HK-2 (cell line): ENCODE measurements around the gene MLXIPL.
"Not testable (repeated sequence)": the region's sequence is repeated elsewhere in the genome, so short reads cannot be mapped to it uniquely, and the experiment has no call there.

ENCODE experiments used
- DNase-seq: peaks from one replicate; pipeline ENCODE4 v3.0.0-alpha.2; 2018; ENCODE audit not compliant: unreplicated experiment

MLXIPL gene

DNA sequence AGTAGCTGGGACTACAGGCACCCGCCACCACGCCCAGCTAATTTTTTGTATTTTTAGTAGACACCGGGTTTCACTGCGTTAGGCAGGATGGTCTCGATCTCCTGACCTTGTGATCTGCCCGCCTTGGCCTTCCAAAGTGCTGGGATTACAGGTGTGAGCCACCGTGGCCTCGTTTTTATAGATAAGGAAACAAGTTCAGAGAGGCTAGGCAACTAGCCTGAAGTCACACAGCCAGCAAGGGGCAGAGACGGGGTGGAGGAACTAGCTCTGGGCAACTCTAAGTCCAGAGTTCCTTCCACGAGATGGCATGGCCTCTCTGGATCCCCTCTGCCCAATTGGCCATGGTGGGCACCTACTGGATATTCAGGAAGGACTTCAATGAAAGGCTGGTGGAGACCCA lies 9.4 kb downstream of the MLXIPL start:
- not testable (repeated sequence) for DNase-seq

DNA sequence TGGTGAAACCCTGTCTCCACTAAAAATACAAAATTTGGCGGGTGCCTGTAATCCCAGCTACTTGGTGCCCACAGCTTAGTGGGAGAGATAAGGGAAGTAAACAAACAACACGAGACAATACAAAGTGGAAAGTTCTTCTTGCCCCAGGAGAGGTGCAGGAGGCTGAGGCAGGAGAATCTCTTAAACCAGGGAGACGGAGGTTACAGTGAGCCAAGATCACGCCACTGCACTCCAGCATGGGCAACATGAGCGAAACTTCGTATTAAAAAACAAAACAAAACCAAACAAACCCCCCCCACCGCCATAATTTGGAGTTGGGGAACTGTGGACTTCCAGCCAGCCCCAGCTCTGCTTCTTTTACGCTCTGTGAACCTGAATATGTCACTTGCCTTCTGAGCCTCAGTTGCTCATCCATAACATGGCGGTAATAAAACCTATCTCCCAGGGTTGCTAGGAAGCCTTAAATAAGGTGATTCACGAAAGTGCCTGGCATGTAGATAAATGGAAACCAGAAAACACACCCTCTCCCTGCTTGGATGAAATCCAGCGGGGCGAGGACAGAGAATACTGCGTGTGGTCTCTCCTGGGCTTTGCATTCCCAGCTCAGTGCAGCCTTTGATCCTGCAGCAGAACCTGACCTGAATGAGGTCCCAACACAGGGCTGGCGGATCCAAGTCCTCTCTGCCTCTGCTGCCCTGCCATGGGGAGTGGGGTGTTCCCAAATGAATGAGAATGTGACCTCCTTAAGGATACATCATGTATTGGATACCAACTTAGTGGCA lies 10.2 kb downstream of the MLXIPL start:
- DNase-seq, result no peak

DNA sequence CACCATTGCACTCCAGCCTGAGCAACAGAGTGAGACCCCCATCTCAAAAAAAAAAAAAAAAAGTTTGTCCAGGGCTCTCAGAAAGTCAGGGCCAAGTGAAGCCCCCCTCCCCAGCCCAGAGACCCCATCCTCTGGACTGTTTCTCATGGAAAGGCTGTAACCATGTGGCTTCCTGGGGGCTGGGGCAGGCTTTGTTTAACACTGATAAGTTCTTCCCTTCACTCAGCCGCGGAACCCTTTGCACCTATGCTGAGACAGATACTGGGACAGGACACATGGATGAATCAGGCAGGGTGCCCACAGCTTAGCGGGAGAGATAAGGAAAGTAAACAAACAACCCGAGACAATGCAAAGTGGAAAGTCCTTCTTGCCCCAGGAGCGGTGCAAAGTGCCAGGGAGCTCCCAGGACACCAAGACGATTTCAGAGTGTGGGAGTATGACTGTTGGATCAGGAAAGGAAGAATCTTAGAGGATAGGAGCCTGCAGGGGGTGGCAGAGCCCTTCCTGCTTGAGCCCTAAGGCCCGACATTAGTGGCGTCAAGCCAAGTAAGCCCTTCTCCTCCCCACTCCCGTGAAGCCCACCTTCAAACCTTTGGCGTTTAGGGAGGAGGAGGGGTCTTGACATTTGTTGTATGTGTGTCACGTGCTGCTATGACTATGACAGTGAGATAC lies 11.6 kb downstream of the MLXIPL start:
- DNase-seq, result peak; percentile 54

DNA sequence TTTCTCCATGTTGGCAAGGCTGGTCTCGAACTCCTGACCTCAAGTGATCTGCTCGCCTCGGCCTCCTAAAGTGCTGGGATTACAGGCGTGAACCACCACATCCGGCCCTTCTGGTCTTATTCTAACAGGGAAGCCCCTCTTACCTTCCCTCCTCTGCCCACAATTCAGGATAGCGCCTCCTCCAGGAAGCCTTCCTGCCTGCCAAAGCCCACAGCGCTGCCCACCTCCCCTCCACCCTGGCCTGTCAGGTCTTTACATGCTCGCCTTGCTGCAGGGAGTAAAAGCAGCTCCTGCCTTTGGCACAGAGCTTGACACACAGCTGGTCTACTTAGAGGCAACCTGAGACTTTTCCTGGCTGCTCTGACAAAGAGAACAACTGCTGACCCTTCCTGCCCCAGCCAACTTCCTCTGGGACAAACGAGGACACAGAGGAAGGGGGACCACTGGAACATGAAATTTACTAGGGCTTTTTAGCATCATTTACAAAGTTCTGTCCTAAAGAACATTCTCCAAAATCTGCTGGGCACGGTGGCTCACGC lies 13.2 kb downstream of the MLXIPL start:
- no peak for DNase-seq

DNA sequence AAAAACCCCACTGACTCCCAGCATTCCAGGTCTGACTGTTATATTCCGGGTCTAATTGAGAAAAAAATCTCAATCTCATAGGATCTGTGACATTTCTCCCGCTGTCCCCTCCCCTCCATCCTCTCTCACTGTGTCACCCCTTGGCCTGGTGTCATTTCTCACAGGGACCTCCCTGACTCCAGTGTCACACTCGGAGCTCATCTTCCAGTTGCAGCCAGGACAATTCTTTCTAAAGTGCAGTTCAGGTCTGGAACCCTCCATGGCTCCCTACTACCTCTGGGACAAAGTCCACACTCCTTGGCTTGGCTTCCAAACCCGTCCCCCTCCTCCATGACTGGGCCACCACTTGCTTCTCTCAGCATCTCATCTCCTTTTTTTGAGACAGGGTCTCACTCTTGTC lies 14.2 kb downstream of the MLXIPL start:
- DNase-seq, result no peak

DNA sequence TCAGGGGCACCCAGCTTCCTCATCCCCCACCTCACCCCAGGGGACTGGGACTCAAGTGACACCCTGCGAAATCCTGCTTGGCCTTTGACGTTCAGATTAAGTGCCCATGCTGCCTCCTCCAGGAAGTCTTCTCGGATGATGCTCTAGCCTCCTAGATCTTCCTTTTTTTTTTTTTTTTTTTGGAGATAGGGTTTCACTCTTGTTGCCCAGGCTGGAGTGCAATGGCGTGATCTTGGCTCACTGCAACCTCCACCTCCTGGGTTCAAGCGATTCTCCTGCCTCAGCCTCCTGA lies 16.7 kb downstream of the MLXIPL start:
- not testable (repeated sequence) for DNase-seq

DNA sequence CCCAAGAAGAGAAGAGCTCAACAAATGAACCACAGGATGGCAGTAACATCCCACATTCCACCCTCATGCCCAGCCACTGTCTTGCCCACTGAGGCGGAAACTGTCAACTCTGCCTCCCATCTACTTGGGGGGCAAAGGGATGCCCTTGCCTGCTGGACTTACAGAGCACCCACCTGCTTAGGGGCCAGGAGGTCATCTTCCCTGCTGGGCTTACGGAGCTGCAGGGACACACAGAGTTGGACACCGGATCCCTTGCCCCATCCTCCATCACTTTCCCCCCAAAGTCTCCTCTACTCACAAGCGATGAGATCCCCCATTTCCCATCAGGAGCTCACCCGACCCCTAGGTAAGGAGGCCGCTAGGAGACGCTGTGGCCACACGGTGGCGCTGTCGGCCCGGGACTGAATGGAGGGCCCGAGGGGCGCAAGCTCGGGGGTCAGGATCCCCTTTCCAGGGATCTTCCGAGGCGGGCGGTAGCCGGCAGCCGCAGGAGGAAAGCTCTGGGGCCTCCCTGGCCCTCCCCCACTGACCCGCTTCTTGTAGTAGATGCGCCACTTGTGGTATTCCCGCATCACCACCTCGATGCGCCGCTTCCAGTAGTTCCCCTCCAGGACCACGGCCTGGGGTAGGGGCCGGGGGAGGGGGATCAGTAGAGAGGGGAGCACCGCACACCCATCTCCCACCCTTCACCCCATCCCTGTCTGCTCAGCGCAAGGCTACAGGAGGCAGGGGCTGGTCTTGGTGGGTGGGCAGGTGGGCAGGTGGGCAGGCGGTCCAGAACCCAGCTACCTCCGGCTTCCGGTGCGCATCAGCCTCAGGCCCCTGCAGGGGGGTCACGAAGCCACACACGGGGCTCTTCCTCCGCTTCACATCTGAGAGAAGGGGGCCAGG lies 17.3 kb downstream of the MLXIPL start:
- DNase-seq, result peak; percentile 56

DNA sequence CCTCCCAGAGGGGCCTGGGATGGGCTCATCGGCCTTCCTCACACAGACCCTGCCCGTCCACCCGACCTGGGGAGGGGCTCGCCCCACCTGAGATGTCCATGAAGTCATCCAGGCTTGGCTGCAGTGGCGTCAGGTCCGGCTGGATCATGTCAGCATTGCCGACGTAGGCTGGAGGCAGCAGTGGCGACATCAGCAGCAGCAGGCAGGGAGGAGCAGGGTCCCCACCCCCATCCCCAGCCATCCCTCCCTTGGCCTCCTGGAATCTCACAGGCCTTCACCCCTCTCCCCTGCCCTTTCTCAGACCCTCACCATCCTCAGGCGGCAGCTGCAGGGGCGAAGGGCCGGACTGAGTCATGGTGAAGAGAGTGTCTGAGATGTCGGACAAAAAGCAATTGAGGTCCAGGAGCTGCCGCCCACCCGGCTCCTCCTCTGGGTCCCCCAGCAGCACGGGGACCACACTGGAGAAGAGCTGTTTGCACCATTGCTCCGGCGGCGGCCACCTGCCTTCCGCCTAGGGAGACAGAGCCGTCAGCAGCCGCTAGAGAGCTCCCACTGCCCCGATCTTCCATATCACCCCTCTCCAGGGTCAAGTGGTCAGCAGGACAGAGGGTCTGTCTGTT lies 18.6 kb downstream of the MLXIPL start:
- DNase-seq, result no peak

DNA sequence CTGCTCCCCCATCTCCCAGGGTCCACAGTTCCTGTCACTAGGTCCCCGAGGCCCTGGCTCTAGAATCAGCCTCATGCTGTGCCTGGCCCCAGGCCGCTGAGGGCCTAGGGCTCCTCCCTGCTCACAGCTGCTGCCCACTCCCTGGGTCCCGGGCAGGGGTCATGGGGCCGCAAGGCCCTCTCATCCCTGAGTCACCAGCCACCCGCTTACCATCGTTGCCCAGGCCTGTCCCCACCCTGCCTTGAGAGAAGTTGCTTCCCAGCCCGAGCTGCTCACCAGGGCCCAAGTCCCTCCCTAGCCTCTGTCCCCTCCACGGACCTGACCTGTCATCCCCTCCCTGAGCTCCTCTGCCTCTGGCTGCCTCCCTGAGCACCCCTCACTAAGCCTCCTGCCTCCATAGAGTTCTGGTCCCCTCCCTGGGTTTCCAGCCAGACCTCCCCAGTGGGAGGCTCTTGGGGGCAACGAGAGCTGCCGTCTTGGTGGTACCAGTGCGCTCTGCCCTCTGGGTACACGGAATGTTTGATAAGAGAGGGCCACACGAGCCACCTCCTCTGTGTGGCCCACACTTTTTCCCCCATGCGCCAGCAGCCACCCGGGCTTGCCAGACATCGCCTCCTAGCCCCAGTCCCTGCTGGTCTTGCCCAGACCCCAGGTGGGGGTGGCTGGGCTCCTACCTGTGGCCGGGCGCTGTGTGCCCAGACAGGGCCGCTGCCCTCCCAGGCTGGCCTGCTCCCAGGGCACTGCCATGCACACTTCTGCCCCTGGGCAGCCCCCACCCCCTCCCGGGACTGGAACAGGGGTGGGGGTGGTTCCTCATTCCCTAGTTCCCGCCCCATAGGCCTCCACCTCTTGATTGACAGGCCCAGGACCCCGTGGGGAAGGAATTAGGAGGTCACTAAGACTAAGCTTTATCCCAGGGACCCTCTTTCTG lies 21.3 kb downstream of the MLXIPL start:
- no peak for DNase-seq

DNA sequence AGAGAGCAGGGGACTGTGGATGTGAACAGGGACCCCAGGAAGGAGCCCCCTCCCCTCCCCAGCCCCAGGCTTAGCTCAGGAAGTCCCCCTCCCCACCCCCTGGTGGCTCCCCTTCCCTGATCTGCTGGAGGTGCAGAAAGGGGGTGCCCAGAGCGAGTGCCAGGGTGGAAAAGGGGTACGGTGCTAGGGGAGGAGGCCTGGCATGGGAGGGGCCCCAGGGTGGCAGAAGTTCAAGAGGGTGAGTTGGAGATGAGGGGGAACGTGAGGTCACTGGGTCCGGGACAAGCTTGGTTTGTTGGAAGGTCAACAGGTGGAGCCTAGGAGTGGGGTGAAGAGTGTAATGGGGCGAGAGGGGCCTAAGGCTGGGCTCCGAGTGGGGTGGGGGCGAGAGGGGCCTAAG lies 24.4 kb downstream of the MLXIPL start:
- DNase-seq, result no peak

DNA sequence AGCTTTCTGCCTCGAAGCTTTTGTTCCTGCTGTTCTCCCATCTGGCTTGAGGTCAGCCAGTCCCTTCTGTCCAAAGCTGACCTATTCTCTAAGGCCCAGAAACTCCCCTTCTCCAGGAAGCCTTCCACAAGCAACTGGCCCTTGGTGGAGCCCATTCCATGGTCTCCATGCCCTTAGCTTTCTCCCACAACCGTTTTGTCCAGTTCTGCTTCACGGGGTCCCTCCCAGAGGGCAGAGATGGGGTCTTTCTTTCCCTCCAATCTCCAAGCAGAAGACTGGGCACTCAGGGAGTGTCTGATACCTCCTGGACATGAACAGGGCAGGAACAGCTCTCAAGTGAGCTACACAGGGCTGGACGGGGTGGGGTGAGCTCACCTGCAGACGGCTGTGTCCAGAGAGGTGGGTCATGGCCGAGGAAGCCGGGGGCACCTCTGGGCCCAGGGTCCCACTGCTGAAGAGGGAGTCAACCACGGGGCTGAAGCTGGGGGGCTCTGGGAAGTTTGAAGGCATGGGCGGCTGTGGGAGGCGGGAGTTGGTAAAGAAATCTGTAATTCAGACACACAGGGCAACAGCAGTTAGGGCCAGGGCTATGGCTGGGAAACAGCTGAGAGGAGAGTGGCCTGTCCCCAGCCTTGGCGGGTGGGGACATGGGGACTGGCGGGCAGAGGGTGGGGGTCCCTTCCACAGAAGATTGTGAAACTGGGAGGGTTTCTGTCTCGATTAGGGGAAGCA lies 25.0 kb downstream of the MLXIPL start:
- no peak for DNase-seq

DNA sequence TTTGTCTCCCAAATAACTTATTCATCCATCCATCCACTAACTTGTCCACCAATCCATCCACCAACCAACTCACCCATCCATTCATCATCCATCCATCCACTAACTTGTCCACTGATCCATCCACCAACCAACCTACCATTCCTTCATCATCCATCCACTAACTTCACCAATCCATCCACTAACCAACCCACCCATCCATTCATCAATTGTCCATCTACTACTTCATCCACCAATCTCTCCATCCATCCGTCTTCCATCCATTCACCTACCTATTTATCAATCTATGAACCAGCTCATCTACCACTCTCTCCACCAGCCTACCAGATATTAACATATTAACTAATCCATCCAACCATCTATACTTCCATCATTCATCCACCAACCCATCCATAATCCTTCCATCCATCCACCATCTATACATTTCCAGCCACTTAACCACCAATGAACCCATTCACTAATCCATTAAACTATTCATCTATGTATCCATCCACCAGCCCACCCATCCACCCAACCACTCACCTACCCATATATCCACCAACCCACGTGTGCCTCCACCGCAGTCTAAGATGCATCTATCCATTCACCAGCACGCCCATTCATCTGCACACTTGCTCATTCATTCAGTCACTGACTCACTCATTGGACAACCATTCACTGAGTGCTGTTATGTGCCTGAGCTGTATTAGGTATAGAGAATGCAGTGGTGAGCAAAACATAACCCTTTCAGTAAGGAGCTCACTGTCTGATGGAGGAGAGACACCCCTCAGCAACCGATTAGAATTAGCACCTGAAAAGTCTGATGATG lies 26.1 kb downstream of the MLXIPL start:
- DNase-seq, result no peak

DNA sequence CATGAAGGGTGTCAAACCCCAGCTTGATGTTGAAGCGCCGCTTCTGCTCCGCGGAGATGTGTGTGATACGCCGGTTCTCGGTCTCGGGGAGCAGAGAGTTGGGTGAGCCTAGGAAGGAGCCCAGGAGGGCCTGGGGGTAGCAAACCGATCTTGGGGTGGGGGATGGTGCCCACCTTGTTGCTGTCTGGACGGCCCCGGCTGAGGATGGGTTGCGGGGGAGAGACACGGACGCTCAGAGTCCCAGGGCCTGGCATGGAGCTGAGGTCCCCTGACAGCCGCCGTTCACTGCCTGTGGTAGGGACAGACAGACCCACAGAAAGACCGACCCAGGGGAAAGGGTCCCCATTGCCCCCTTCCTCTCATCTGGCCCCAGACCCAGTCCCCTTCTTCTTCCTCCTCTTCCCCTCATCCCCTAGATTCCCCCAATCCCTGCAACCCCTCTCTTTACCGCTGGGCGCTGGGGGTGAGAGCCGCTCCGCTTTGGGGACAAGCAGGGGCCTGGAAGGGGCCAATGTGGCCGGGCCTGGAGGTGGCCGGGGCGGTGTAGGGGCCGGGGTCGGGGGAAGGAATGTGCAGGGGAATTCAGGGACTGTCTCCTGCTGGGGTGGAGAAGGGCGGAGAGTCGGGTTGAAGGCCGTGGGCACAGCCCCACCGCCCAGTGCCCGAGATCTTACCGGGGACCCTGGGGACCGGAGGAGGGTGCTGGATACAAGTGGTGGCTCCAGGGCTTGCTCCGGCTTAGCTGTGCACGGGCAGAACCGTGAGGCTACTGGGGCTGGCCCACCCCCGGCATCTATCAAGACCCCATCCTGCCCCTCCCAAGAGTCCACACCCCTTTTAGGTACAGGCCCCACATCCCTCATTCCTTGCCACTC lies 27.9 kb downstream of the MLXIPL start:
- no peak for DNase-seq

DNA sequence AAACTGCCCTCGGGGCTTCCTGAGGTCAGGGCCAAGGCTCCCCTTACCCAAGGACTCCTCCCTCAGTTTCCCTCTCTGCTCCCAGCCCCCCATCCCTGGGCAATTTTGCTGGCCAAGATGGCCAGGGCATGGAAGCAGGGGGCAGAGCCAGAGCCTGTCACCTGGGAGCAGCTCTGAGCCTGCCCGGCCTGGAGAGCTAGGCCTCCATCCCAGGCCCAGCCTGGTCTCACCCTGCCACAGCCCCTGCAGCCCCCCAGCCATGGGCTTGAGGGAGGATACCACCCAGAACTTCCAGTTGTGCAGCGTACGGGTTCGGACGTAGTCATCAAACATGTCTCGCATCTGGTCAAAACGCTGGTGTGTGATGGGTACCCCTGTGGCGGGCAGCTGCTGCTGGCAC lies 29.0 kb downstream of the MLXIPL start:
- no peak for DNase-seq

DNA sequence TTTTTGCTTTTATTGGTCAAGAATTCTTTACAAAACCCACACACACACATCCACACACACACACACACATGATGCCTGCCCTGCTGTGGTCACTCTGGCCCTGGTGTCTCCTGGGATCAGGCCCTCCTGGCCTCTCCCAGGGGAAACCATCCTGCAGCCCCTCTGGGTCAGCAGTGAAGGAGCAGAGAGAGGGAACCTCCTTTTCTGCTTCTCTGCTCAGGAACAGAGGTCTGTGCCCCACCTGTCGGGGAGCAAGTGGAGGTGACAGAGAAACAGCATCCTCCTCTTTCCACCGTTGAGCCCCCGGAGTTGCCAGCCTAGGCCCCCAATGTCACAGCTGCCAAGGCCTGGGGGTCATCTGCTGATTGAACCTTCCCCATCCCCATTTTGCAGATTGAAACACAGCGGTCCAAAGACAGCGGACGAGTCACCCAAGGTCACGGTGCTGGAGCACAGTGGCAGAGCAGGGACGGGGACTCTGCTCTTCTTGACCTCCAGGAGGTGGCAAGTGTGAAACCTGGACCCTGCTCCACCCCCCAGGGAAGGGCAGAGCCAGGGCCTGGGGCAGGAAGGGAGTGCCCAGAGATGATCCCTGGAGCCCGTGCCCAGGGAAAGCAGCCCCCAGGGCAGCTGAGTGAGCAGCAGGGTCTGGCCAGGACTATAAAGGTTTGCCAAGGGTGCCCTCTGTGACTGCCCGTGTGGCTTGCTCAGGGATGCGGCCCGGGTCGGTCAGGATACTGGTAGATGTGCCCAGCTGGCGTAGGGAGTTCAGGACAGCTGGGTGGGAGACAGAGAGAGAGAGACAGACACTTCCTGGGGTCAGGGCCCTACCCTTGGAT lies 30.9 kb downstream of the MLXIPL start:
- DNase-seq, result no peak

DNA sequence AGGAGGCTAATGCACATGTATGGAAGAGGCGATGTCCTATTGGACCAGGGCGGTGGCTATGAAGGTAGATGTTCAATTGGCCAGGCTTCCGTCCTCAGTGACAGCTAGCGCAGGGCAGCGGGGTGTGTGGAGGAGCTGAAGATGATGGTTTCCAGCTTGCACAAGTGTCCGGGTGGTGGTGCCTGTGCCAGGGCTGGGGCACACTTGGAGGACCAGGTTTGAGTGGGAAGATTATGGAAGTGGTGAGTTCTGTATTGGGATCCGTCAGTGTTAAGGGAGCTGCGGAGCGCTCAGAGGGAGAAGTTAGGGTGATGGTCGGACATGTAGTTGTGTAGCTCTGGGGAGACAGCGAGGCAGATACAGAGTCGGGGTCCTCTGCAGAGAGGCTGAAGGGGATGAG lies 37.4 kb downstream of the MLXIPL start:
- DNase-seq, result no peak

DNA sequence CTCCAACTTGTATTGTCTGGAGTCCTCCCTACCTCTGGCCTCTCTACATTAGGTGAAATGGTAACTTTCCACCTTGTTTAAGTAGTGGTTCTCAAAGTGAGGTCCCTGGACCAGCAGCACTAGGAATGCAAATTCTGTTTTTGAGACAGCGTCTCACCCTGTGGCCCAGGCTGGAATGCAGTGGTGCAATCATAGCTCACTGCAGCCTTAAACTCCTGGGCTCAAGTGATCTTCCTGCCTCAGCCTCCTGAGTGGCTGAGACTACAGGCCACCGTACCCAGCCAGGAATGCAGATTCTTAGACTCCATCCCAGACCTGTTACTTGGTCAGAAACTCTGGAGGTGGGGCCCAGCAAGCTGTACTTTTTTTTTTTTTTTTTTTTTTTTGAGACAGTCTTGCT lies 39.1 kb downstream of the MLXIPL start:
- DNase-seq, result no peak
